HepG2 (cell line): Measurements from ENCODE around the gene MTO1. TPM values are rescaled to one million over a fixed set of nuclear protein-coding genes. Genes with fewer than 3 reads are reported as not detected.

ENCODE experiments used
- ATAC-seq: fragments of 200-7000 bp; cut with Tn5 transposase; 3 replicates; pipeline ENCODE4 v1.9.1; 2020; ENCODE audit warnings: mild to moderate bottlenecking, moderate library complexity
- BruUV-seq: library from RNA; stranded (reverse); fragments of 400-500 nt; replicated peaks from 2 replicates; lab custom pipeline; 2021; lab: Mats Ljungman, UMichigan
- CTCF ChIA-PET: fragments of 300-600 bp; formaldehyde crosslinking; extraction: SDS; loops from one replicate; lab custom pipeline; 2021; ENCODE audit warnings: low total read pairs, inconsistent platforms, low intra/inter-chr PET ratio; lab: Yijun Ruan, JAX
- POLR2A ChIA-PET: fragments of 350-600 bp; sonication (Branson Sonifier 250); formaldehyde crosslinking; loops from one replicate; lab custom pipeline; 2020; ENCODE audit warnings: antibody characterized with exemption, inconsistent platforms; lab: Yijun Ruan, JAX
- DNase-seq: peaks from one replicate; pipeline ENCODE4 v3.0.0-alpha.2; 2015; ENCODE audit warnings: low spot score
- FAIRE-seq: peaks from 3 replicates; lab custom pipeline; 2011; peaks lifted over from hg19 to GRCh38; lab: Jason Lieb, UNC
- H2AFZ ChIP-seq: one replicate; pipeline ENCODE4 v1.6.1; 2011; ENCODE audit warnings: low read length, inconsistent platforms
- H3K27ac ChIP-seq: fragments of 300-600 bp; 3 replicates; pipeline ENCODE4 v1.8.0; 2011; ENCODE audit warnings: mixed run types, mild to moderate bottlenecking, mixed read lengths, low read length, inconsistent platforms; ENCODE audit not compliant: insufficient read depth; ENCODE audit errors: extremely low read length
- H3K27me3 ChIP-seq, 2 experiments: fragments of 200-600 bp in 1 of 2; 2 replicates in 1 of 2; 3 replicates in 1 of 2; pipeline versions ENCODE4 v1.6.0 to v1.8.0; 2011; ENCODE audit warnings: low read length in 2 of 2, mild to moderate bottlenecking in 2 of 2, moderate library complexity in 2 of 2, inconsistent platforms in 1 of 2; ENCODE audit not compliant: insufficient read depth in 2 of 2, control insufficient read depth in 1 of 2
- H3K36me3 ChIP-seq, 2 experiments: fragments of 200-600 bp in 1 of 2; replicated peaks in 1 of 2; 2 replicates in 1 of 2; 3 replicates in 1 of 2; pipeline versions ENCODE4 v1.5.1 to v1.8.0; 2011; ENCODE audit warnings: low read length in 2 of 2, inconsistent platforms in 1 of 2; ENCODE audit not compliant: insufficient read depth in 2 of 2, control insufficient read depth in 1 of 2
- H3K4me1 ChIP-seq: 2 replicates; pipeline ENCODE4 v1.5.1; 2012; ENCODE audit warnings: low read length, inconsistent platforms; ENCODE audit not compliant: insufficient read depth
- H3K4me2 ChIP-seq: 2 replicates; pipeline ENCODE4 v1.6.0; 2011; ENCODE audit warnings: low read depth, low read length, inconsistent platforms
- H3K4me3 ChIP-seq, 3 experiments: fragments of 200-600 bp in 1 of 3; sonication (generic), shearing (Covaris generic) in 1 of 3; replicated peaks in 1 of 3; 2 replicates each; pipeline ENCODE4 v1.5.1; 2011 to 2016; ENCODE audit warnings: low read length in 3 of 3, inconsistent platforms in 2 of 3, low read depth in 2 of 3, mild to moderate bottlenecking in 2 of 3, control low read depth in 1 of 3, mixed read lengths in 1 of 3; ENCODE audit not compliant: insufficient read depth in 1 of 3
- H3K79me2 ChIP-seq: one replicate; pipeline ENCODE4 v1.6.1; 2011; ENCODE audit warnings: low read length, inconsistent platforms; ENCODE audit not compliant: insufficient read depth
- H3K9ac ChIP-seq: 2 replicates; pipeline ENCODE4 v1.6.0; 2011; ENCODE audit warnings: mild to moderate bottlenecking, low read depth, low read length, inconsistent platforms; ENCODE audit not compliant: insufficient read depth
- H3K9me3 ChIP-seq: 2 replicates; pipeline ENCODE4 v1.5.1; 2012; ENCODE audit warnings: mild to moderate bottlenecking, low read length
- H4K20me1 ChIP-seq: 2 replicates; pipeline ENCODE4 v1.6.0; 2011; ENCODE audit warnings: inconsistent platforms, mild to moderate bottlenecking, low read length, moderate library complexity; ENCODE audit not compliant: insufficient read depth
- ELF4 ChIP-seq: sonication (generic); formaldehyde crosslinking; IDR thresholded peaks from 2 replicates; pipeline ENCODE4 v1.5.0; 2020; ENCODE audit warnings: missing genetic modification reagents, mild to moderate bottlenecking, moderate library complexity, borderline replicate concordance
- ETS1 ChIP-seq: sonication (generic); formaldehyde crosslinking; IDR thresholded peaks from 2 replicates; pipeline ENCODE4 v1.4.0; 2020; ENCODE audit warnings: missing genetic modification reagents
- HBP1 ChIP-seq: IDR thresholded peaks from 2 replicates; pipeline ENCODE4 v1.6.1; 2016; ENCODE audit warnings: low read depth, control low read depth
- ISX ChIP-seq: sonication (generic); formaldehyde crosslinking; conservative IDR thresholded peaks from 2 replicates; pipeline ENCODE4 v1.5.0; 2020; ENCODE audit warnings: missing genetic modification reagents
- KLF12 ChIP-seq: sonication (generic); formaldehyde crosslinking; IDR thresholded peaks from 2 replicates; pipeline ENCODE4 v1.4.0; 2020; ENCODE audit warnings: missing genetic modification reagents, borderline replicate concordance
- PHF8 ChIP-seq: sonication (generic); formaldehyde crosslinking; IDR thresholded peaks from 2 replicates; pipeline ENCODE4 v1.5.0; 2020; ENCODE audit warnings: missing genetic modification reagents
- RBM22 ChIP-seq: fragments of 200-400 bp; formaldehyde crosslinking; optimal IDR thresholded peaks from 2 replicates; pipeline ENCODE3; 2017; ENCODE audit warnings: mild to moderate bottlenecking, low read length, moderate library complexity
- SNRNP70 ChIP-seq: fragments of 200-400 bp; formaldehyde crosslinking; IDR thresholded peaks from 2 replicates; pipeline ENCODE4 v1.6.1; 2017; ENCODE audit warnings: mild to moderate bottlenecking, low read depth, low read length, moderate library complexity
- THAP8 ChIP-seq: sonication (generic); formaldehyde crosslinking; IDR thresholded peaks from 2 replicates; pipeline ENCODE4 v1.5.1; 2020; ENCODE audit warnings: missing genetic modification reagents, mild to moderate bottlenecking, borderline replicate concordance
- ZMYM3 ChIP-seq: sonication (generic); formaldehyde crosslinking; IDR thresholded peaks from 2 replicates; pipeline ENCODE4 v1.5.1; 2020; ENCODE audit warnings: mild to moderate bottlenecking, missing genetic modification reagents
- ZNF652 ChIP-seq: IDR thresholded peaks from 2 replicates; pipeline ENCODE4 v1.6.1; 2016; ENCODE audit warnings: low read depth, borderline replicate concordance
- ZNF737 ChIP-seq: sonication (generic); formaldehyde crosslinking; IDR thresholded peaks from 2 replicates; pipeline ENCODE4 v1.5.0; 2020; ENCODE audit warnings: missing genetic modification reagents, mild to moderate bottlenecking, borderline replicate concordance
- WGBS: methylation state at CpG from one replicate; pipeline ENCODE4 v1.1.6; 2017; ENCODE audit warnings: low lambda C conversion rate; 5-methylcytosine and 5-hydroxymethylcytosine counted together
- in situ Hi-C: cut with HindIII; loops from 2 replicates; pipeline ENCODE4 v1.10.0; 2017; ENCODE audit warnings: low pct_unique_long_range_greater_than_20kb; ENCODE audit not compliant: extremely low pct_ligation_motif_present
- intact Hi-C: fragments of 100-400 bp; cut with micrococcal nuclease; formaldehyde crosslinking; loops from one replicate; pipeline ENCODE4 v1.10.0; 2022; ENCODE audit not compliant: unreplicated experiment
- polyA plus RNA-seq, 8 experiments: library from polyadenylated mRNA; depleted of rRNA in 3 of 8; stranded (reverse) in 7 of 8; unstranded in 1 of 8; fragments of >200 nt; fragmentation: Illumina TruSeq in 4 of 8; extraction: Trizol in 4 of 8; gene quantifications; 2 replicates each; pipeline versions ENCODE4 v1.2.1 to v1.2.3, GENCODE V29; 2011 to 2016; ENCODE audit warnings: low read depth in 4 of 8, missing spikeins in 1 of 8, mixed read lengths in 1 of 8; ENCODE audit not compliant: insufficient read depth in 1 of 8
- total RNA-seq, 5 experiments: library from RNA; depleted of rRNA; stranded (reverse); fragments of >200 nt; fragmentation: Illumina TruSeq; extraction: Trizol; gene quantifications; 2 replicates each; pipeline ENCODE4 v1.2.3, GENCODE V29; 2016; ENCODE audit warnings: low read depth in 1 of 5
- TF ChIP-seq, protein P1 (sequence below): sonication (generic); formaldehyde crosslinking; IDR thresholded peaks from 2 replicates; pipeline ENCODE4 v1.9.0; 2021; ENCODE audit warnings: missing genetic modification reagents, mild to moderate bottlenecking, borderline replicate concordance
- TF ChIP-seq, protein P2 (sequence below): IDR thresholded peaks from 2 replicates; pipeline ENCODE4 v1.6.1; 2016
- TF ChIP-seq, protein P3 (sequence below): sonication (generic); formaldehyde crosslinking; IDR thresholded peaks from 2 replicates; pipeline ENCODE4 v1.4.0; 2020; ENCODE audit warnings: mild to moderate bottlenecking, missing genetic modification reagents

MTO1 gene
- total and polyA plus RNA-seq, 2 of the 13 experiments (the other 11 are each of a cell fraction or from before 2014, with no cell fraction given) = 21.1 to 45.3 TPM

DNA sequence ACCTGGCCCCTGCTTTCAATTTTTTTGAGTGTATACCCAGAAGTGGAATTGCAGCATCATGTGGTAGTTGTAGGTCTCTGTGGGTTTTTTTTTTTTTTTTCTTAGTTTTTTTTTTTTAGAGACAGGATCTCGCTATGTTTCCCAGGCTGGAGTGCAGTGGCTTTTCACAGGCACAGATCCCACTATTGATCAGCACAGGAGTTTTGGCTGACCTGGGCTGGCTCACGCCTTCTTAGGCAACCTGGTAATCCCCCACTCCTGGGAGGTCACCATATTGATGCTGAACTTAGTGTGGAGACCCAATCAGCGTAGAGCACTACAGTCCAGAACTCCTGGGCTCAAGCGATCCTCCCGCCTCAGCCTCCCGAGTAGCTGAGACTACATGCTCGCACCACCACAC, 25.9 kb downstream of the MTO1 start:
- Histone ChIP-seq H3K79me2 (no peaks in the 10 kb centered on the region), H3K9ac (no peak overlapping the region), H3K9me3 (no peaks in the 10 kb centered on the region), H3K4me2 (no peak overlapping the region), H3K36me3 (peaks cover 8 to 61% of the 10 kb centered on the region in 2 experiments; a peak in 4 of 5 replicates), H4K20me1 (no peaks in the 10 kb centered on the region), H3K4me1 (no peaks in the 10 kb centered on the region), H2AFZ (no peak overlapping the region), H3K27me3 (no peaks in the 10 kb centered on the region), H3K27ac (no peak overlapping the region), H3K4me3 (no peak overlapping the region)
- CTCF ChIA-PET = no interaction called here
- FAIRE-seq (no peak), DNase-seq (no peak), ATAC-seq (no peak)
- in situ Hi-C loops (no loop called here), intact Hi-C loops (no loop called here)
- WGBS = 85% methylated on average over 7 of the region's 7 CpGs
- POLR2A ChIA-PET = no interaction called here
- BruUV-seq = no TSS peak
- TF ChIP-seq ZNF652 (CRISPR knock-in tag) = no peak
- TF ChIP-seq ZNF737 (CRISPR knock-in tag) = no peak
- TF ChIP-seq, protein P1, sequence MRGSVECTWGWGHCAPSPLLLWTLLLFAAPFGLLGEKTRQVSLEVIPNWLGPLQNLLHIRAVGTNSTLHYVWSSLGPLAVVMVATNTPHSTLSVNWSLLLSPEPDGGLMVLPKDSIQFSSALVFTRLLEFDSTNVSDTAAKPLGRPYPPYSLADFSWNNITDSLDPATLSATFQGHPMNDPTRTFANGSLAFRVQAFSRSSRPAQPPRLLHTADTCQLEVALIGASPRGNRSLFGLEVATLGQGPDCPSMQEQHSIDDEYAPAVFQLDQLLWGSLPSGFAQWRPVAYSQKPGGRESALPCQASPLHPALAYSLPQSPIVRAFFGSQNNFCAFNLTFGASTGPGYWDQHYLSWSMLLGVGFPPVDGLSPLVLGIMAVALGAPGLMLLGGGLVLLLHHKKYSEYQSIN = no peak
- TF ChIP-seq PHF8 (CRISPR knock-in tag) = no peak
- TF ChIP-seq ISX (CRISPR knock-in tag) = no peak
- no peak for TF ChIP-seq ELF4 (CRISPR knock-in tag)
- TF ChIP-seq ZMYM3 = no peak
- TF ChIP-seq, protein P2, sequence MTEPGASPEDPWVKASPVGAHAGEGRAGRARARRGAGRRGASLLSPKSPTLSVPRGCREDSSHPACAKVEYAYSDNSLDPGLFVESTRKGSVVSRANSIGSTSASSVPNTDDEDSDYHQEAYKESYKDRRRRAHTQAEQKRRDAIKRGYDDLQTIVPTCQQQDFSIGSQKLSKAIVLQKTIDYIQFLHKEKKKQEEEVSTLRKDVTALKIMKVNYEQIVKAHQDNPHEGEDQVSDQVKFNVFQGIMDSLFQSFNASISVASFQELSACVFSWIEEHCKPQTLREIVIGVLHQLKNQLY (CRISPR knock-in tag) = no peak
- TF ChIP-seq SNRNP70 = no peak
- TF ChIP-seq HBP1 (CRISPR knock-in tag) = no peak
- no peak for TF ChIP-seq KLF12
- TF ChIP-seq ETS1 (CRISPR knock-in tag) = no peak
- TF ChIP-seq THAP8 (CRISPR knock-in tag) = no peak
- TF ChIP-seq, protein P3, sequence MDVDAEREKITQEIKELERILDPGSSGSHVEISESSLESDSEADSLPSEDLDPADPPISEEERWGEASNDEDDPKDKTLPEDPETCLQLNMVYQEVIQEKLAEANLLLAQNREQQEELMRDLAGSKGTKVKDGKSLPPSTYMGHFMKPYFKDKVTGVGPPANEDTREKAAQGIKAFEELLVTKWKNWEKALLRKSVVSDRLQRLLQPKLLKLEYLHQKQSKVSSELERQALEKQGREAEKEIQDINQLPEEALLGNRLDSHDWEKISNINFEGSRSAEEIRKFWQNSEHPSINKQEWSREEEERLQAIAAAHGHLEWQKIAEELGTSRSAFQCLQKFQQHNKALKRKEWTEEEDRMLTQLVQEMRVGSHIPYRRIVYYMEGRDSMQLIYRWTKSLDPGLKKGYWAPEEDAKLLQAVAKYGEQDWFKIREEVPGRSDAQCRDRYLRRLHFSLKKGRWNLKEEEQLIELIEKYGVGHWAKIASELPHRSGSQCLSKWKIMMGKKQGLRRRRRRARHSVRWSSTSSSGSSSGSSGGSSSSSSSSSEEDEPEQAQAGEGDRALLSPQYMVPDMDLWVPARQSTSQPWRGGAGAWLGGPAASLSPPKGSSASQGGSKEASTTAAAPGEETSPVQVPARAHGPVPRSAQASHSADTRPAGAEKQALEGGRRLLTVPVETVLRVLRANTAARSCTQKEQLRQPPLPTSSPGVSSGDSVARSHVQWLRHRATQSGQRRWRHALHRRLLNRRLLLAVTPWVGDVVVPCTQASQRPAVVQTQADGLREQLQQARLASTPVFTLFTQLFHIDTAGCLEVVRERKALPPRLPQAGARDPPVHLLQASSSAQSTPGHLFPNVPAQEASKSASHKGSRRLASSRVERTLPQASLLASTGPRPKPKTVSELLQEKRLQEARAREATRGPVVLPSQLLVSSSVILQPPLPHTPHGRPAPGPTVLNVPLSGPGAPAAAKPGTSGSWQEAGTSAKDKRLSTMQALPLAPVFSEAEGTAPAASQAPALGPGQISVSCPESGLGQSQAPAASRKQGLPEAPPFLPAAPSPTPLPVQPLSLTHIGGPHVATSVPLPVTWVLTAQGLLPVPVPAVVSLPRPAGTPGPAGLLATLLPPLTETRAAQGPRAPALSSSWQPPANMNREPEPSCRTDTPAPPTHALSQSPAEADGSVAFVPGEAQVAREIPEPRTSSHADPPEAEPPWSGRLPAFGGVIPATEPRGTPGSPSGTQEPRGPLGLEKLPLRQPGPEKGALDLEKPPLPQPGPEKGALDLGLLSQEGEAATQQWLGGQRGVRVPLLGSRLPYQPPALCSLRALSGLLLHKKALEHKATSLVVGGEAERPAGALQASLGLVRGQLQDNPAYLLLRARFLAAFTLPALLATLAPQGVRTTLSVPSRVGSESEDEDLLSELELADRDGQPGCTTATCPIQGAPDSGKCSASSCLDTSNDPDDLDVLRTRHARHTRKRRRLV (CRISPR knock-in tag) = no peak
- no peak for TF ChIP-seq RBM22
